Heart right ventricle (tissue), 16 donors: ENCODE results near the gene PCBP3. TPM values are rescaled to one million over a fixed set of nuclear protein-coding genes. Genes with fewer than 3 reads are reported as not detected.

Experiments
- ATAC-seq, 8 donors: fragments of 200-7000 bp; cut with Tn5 transposase; one replicate each; pipeline ENCODE4 v1.9.1; 2020; ENCODE audit warnings: mild to moderate bottlenecking in 8 of 8, moderate library complexity in 8 of 8, moderate number of reproducible peaks in 1 of 8
- DNase-seq, 2 donors: peaks; one replicate each; pipeline ENCODE4 v3.0.0-alpha.2; 2020
- H3K27ac ChIP-seq, 10 donors: fragments of 200-600 bp; sonication (generic) in 2 of 10; one replicate each; pipeline versions ENCODE4 v1.5.0 to v1.8.0; 2020 to 2022; ENCODE audit warnings: mild to moderate bottlenecking in 3 of 10
- H3K27me3 ChIP-seq, 7 donors: fragments of 200-600 bp; one replicate each; pipeline ENCODE4 v1.8.0; 2021 to 2022; ENCODE audit warnings: mild to moderate bottlenecking in 2 of 7
- H3K36me3 ChIP-seq, 9 donors: fragments of 200-600 bp; sonication (generic) in 1 of 9; one replicate each; pipeline versions ENCODE4 v1.5.0 to v1.8.0; 2020 to 2022; ENCODE audit warnings: mild to moderate bottlenecking in 2 of 9
- H3K4me1 ChIP-seq, 9 donors: fragments of 200-600 bp; sonication (generic) in 1 of 9; one replicate each; pipeline versions ENCODE4 v1.5.0 to v1.8.0; 2020 to 2022; ENCODE audit warnings: mild to moderate bottlenecking in 4 of 9
- H3K4me3 ChIP-seq, 10 donors: fragments of 200-600 bp; sonication (generic) in 2 of 10; one replicate each; pipeline versions ENCODE4 v1.5.0 to v1.8.0; 2020 to 2022; ENCODE audit warnings: mild to moderate bottlenecking in 7 of 10, moderate library complexity in 2 of 10
- H3K9me3 ChIP-seq, 11 donors: fragments of 200-600 bp in 10 of 11; sonication (generic) in 2 of 11; one replicate each; pipeline versions ENCODE4 v1.5.0 to v1.8.0; 2013 to 2022; ENCODE audit warnings: mild to moderate bottlenecking in 2 of 11, control low read depth in 1 of 11, moderate library complexity in 1 of 11
- WGBS, 2 donors: extraction: QIAGEN DNeasy Blood & Tissue Kit; methylation state at CpG; one replicate each; pipeline ENCODE4 v1.1.7; 2013; ENCODE audit warnings: inconsistent platforms in 1 of 2; 5-methylcytosine and 5-hydroxymethylcytosine counted together
- intact Hi-C, 10 donors: fragments of 100-400 bp; cut with DNase I; formaldehyde crosslinking; loops; one replicate each; pipeline versions ENCODE4 v1.11.1 to v1.14.2; 2022
- polyA plus RNA-seq, 2 donors: library from polyadenylated mRNA; stranded (reverse); fragments of 200-250 nt; gene quantifications; one replicate each; pipeline ENCODE4 v1.2.3, GENCODE V29; 2013
- total RNA-seq, 10 donors: library from RNA; stranded (reverse); fragmentation: NEBNext Ultra II Directional in 3 of 10; extraction: Animal tissue kit (Norgen Biotek cat#: 25700) in 3 of 10; gene quantifications; one replicate each; pipeline versions ENCODE4 v1.2.1 to v1.2.4, GENCODE V29; 2021 to 2023
- TF ChIP-seq, protein P1 (sequence below), 9 donors: fragments of 200-600 bp; sonication (generic) in 2 of 9; IDR thresholded peaks; one replicate each; pipeline versions ENCODE4 v1.5.0 to v1.8.0; 2021 to 2022; ENCODE audit warnings: antibody characterized with exemption in 9 of 9, mild to moderate bottlenecking in 5 of 9, moderate library complexity in 1 of 9
- donor health status: Arrhythmogenic right ventricular cardiomyopathy.
- donor health status: ischemic (EF 13 %, LVEDD 7.1; RV severe dilation, severe dysfunction).
- donor health status: healthy with polysubstance abuse.
- donor health status: DM: no; HTN: yes; CAD: no.
- donor health status: DM: no; HTN: no; CAD: no.
- donor health status: ischemic (EF 25% LVEDD 6.9; RV normal size, moderate dysfunction).
- donor health status: ischemic (EF 25% LVEDD 5.7; RV mildly dilated, moderate dysfunction).
- donor health status: healthy.
- donor health status: DM: yes; HTN: yes; CAD: no.
- donor health status: Ischemic cardiomyopathy.
- donor health status: ischemic (EF 35%, LVEDD 5.7; RV mildly dilated, moderate dysfunction).
- donor health status: nonischemic (EF 11% LVEDD 7.7; RV severe dilation, severe dysfunction).
- donor health status: DM: yes; HTN: yes; CAD: no.
- donor health status: PGD.
- donor health status: ischemic (EF 29% LVEDD 5.4; RV normal size, mild dysfunction).
- donor health status: nonischemic (EF 23%, LVEDD 6.1; RV moderate dilation, normal function).

The PCBP3 gene
- total and polyA plus RNA-seq, 12 donors, result 0.25 to 11.3 (median 1.2) TPM

DNA sequence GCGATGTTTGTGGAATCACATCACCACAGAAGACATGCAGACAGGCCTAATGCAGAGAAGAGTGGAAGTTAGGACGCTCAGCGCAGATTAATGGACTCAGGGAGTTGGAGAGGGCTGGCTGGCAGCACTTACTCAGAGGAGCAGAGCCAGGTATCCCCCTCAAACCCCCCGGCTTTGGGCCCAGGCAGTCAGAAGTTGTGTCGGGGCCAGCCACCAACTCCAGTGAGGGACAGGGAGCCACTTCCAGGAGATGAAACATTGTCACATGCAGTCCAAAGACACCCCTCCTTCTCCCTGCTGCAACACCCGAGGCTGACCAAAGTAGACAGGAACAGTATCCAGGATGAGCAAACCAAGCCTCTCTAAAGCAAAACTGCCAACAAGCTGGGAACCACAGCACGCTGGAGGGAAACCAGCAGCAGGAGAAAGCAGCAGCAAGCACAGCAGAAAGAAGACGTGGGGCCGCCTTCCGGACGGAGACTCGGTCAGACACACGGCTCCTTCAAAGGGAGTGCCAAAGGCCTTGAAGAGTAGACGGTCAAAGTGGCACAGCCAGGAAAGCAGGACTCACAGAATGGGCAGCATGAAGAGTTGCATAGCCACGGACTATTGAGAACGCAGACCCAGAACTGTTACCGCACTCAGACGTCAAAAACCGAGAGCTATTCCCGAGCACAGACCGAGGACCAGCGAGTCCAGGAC, 149.3 kb downstream of the PCBP3 start:
- ATAC-seq (no peak), DNase-seq (no peak)
- no peaks in the 10 kb centered on the region for H3K9me3 ChIP-seq
- peaks cover 0 to 16% (median 2%) of the 10 kb centered on the region in 7 donors for H3K27me3 ChIP-seq
- no peak overlapping the region for H3K27ac ChIP-seq
- TF ChIP-seq, protein P1, sequence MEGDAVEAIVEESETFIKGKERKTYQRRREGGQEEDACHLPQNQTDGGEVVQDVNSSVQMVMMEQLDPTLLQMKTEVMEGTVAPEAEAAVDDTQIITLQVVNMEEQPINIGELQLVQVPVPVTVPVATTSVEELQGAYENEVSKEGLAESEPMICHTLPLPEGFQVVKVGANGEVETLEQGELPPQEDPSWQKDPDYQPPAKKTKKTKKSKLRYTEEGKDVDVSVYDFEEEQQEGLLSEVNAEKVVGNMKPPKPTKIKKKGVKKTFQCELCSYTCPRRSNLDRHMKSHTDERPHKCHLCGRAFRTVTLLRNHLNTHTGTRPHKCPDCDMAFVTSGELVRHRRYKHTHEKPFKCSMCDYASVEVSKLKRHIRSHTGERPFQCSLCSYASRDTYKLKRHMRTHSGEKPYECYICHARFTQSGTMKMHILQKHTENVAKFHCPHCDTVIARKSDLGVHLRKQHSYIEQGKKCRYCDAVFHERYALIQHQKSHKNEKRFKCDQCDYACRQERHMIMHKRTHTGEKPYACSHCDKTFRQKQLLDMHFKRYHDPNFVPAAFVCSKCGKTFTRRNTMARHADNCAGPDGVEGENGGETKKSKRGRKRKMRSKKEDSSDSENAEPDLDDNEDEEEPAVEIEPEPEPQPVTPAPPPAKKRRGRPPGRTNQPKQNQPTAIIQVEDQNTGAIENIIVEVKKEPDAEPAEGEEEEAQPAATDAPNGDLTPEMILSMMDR (IDR thresholded peaks at IDR 0.05), result no peak
- no peaks in the 10 kb centered on the region for H3K36me3 ChIP-seq
- H3K4me3 ChIP-seq, result no peak overlapping the region
- 85 to 86% methylated on average over 22 of the region's 22 CpGs for WGBS, 2 donors
- H3K4me1 ChIP-seq, result no peaks in the 10 kb centered on the region
- intact Hi-C loops, result no loop called here

DNA sequence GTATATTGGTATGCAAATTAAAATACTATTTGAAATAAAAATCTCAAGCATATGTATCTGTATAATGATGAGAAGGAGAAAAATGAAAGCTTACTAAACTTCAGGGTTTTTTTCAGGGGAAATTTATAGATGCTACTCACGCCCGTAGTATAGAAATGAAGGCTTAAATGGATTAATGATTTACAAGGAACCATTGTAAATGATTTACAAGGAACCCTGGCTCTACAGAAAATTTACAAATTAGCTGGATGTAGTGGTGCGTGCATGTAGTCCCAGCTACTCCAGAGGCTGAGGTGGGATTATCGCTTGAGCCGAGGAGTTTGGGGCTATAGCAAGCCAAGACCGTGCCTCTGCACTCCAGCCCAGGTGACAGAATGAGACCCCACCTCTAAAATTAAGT, 150.5 kb downstream of the PCBP3 start:
- Histone ChIP-seq H3K36me3 (no peaks in the 10 kb centered on the region), H3K4me3 (no peak overlapping the region), H3K4me1 (no peaks in the 10 kb centered on the region), H3K27me3 (peaks cover 0 to 16% (median 0%) of the 10 kb centered on the region in 7 donors), H3K9me3 (no peaks in the 10 kb centered on the region), H3K27ac (no peak overlapping the region)
- intact Hi-C loops, result no loop called here
- ATAC-seq (no peak), DNase-seq (no peak)
- TF ChIP-seq, protein P1 (IDR thresholded peaks at IDR 0.05), result no peak
- 87 to 90% methylated on average over 6 of the region's 6 CpGs for WGBS, 2 donors

DNA sequence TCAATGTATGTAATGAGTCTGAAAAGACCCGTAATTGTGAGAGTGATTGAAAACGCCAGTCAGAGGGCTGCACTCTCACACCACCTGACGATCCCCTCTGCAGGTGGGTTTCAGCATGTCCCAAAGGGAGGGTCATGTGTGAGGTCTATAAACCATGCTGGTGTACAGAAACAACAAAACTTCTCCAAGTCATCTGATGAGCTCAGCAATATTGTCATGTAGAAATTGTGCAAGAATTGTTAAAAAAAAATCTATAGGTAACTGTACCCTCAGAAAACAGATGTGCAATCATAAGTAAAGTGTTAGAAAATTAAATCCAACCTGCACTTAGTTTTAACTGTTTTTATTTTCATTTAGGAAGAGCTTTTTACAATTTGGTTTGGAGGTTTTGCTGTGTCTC, 152.5 kb downstream of the PCBP3 start:
- H3K9me3 ChIP-seq, result no peaks in the 10 kb centered on the region
- ATAC-seq (no peak), DNase-seq (no peak)
- H3K27me3 ChIP-seq, result peaks cover 0 to 9% (median 0%) of the 10 kb centered on the region in 7 donors
- TF ChIP-seq, protein P1 (IDR thresholded peaks at IDR 0.05), result no peak
- H3K27ac ChIP-seq, result no peak overlapping the region
- H3K36me3 ChIP-seq, result no peaks in the 10 kb centered on the region
- intact Hi-C loops, result no loop called here
- no peaks in the 10 kb centered on the region for H3K4me1 ChIP-seq
- H3K4me3 ChIP-seq, result no peak overlapping the region
- 58 to 66% methylated on average over 3 of the region's 3 CpGs for WGBS, 2 donors

DNA sequence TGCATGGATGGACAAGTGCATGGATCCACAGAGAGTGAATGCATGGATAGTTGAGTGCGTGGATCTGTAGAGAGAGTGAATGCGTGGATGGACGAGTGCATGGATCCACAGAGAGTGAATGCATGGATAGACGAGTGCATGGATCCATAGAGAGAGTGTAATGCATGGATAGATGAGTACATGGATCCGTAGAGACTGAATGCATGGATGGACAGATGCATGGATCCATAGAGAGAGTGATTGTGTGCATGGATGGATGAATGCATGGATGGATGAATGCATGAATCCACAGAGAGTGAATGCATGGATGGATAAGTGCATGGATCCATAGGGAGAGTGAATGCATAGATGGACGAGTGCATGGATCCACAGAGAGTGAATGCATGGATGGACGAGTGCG, 153.8 kb downstream of the PCBP3 start:
- Histone ChIP-seq H3K4me3 (no peak overlapping the region), H3K27me3 (peaks cover 0 to 6% (median 0%) of the 10 kb centered on the region in 7 donors), H3K27ac (no peak overlapping the region), H3K9me3 (no peaks in the 10 kb centered on the region), H3K36me3 (no peaks in the 10 kb centered on the region), H3K4me1 (no peaks in the 10 kb centered on the region)
- WGBS, 2 donors, result 65 to 67% methylated on average over 8 of the region's 8 CpGs
- DNase-seq (no peak), ATAC-seq (peak in 1 of 8 donors; percentile 44)
- TF ChIP-seq, protein P1 (IDR thresholded peaks at IDR 0.05), result no peak
- intact Hi-C loops, result no loop called here
